GM19452 (cell line): ENCODE measurements around the gene EMSY.

Experiments used
- ATAC-seq: cut with Tn5 transposase; IDR thresholded peaks from one replicate; pipeline ENCODE4 v1.9.1; 2021; ENCODE audit not compliant: unreplicated experiment

EMSY gene

GRCh38 chr11:76523147-76523546, 78.3 kb downstream of the EMSY start:
- no peak for ATAC-seq

GRCh38 chr11:76523786-76524436, 79.1 kb downstream of the EMSY start:
- ATAC-seq: no peak

GRCh38 chr11:76524461-76524860, 79.6 kb downstream of the EMSY start:
- no peak for ATAC-seq

- ATAC-seq: no peak
Measured at GRCh38 chr11:76524919-76525318, 80.1 kb downstream of the EMSY start.

- ATAC-seq: no peak
Measured at GRCh38 chr11:76526878-76527277, 82.1 kb downstream of the EMSY start.

GRCh38 chr11:76542436-76542835, 97.6 kb downstream of the EMSY start:
- no peak for ATAC-seq

GRCh38 chr11:76543006-76543703, 98.3 kb downstream of the EMSY start:
- ATAC-seq: no peak

GRCh38 chr11:76550781-76551180, 106.0 kb downstream of the EMSY start:
- no peak for ATAC-seq

- no peak for ATAC-seq
Measured at GRCh38 chr11:76551400-76551799, 106.6 kb downstream of the EMSY start.

GRCh38 chr11:76552987-76553386, 108.2 kb downstream of the EMSY start:
- ATAC-seq: no peak

- ATAC-seq: no peak
Measured at GRCh38 chr11:76553554-76554476, 109.0 kb downstream of the EMSY start.

GRCh38 chr11:76554767-76555166, 109.9 kb downstream of the EMSY start:
- no peak for ATAC-seq

- no peak for ATAC-seq
Measured at GRCh38 chr11:76557466-76557865, 112.6 kb downstream of the EMSY start.

GRCh38 chr11:76558473-76558872, 113.7 kb downstream of the EMSY start:
- no peak for ATAC-seq

- no peak for ATAC-seq
Measured at GRCh38 chr11:76558891-76559290, 114.1 kb downstream of the EMSY start.

GRCh38 chr11:76559346-76559745, 114.5 kb downstream of the EMSY start:
- ATAC-seq: no peak

GRCh38 chr11:76560219-76560618, 115.4 kb downstream of the EMSY start:
- no peak for ATAC-seq

- no peak for ATAC-seq
Measured at GRCh38 chr11:76561245-76561644, 116.4 kb downstream of the EMSY start.

GRCh38 chr11:76562541-76562940, 117.7 kb downstream of the EMSY start:
- no peak for ATAC-seq

- no peak for ATAC-seq
Measured at GRCh38 chr11:76564364-76564763, 119.5 kb downstream of the EMSY start.

- ATAC-seq: no peak
Measured at GRCh38 chr11:76566811-76567210, 122.0 kb downstream of the EMSY start.

- ATAC-seq: no peak
Measured at GRCh38 chr11:76567261-76567660, 122.4 kb downstream of the EMSY start.
